ENCODE results near the gene DNAH7. TPM values are rescaled to one million over a fixed set of nuclear protein-coding genes. Genes with fewer than 3 reads are reported as not detected.

DNAH7 gene
- total and polyA plus RNA-seq, 9 of the 15 experiments (the other 6 are each of a cell fraction or from before 2014, with no cell fraction given), result 0.03 to 0.42 (median 0.18) TPM

- TF ChIP-seq U2AF2 (optimal IDR thresholded peaks at IDR 0.05; ENCODE audit: low read depth, low read length), result no peak
- no peak for TF ChIP-seq CBFB (CRISPR knock-in tag; IDR thresholded peaks at IDR 0.05)
- TF ChIP-seq MEIS2 (IDR thresholded peaks at IDR 0.05; ENCODE audit: partially characterized antibody), result peak; percentile 84
- TF ChIP-seq REST (IDR thresholded peaks at IDR 0.05; ENCODE audit: borderline replicate concordance), result 0 out of 2 replicates have a peak, but pooled peaks have one; percentile 12
- TF ChIP-seq REST (CRISPR knock-in tag; IDR thresholded peaks at IDR 0.05; ENCODE audit: low read depth), result no peak
- TF ChIP-seq TFAM (CRISPR knock-in tag; conservative IDR thresholded peaks at IDR 0.05), result no peak
- 0 out of 2 replicates have a peak, but pooled peaks have one; percentile 26 for TF ChIP-seq ATF7 (IDR thresholded peaks at IDR 0.05)
- no peak for TF ChIP-seq FOS (IDR thresholded peaks at IDR 0.05; ENCODE audit: extremely low read depth, insufficient read length)
- no peak for TF ChIP-seq RB1 (IDR thresholded peaks at IDR 0.05; ENCODE audit: low read depth)
- no peak for TF ChIP-seq FOXO4 (CRISPR knock-in tag; IDR thresholded peaks at IDR 0.05)
- TF ChIP-seq ZNF444 (CRISPR knock-in tag; IDR thresholded peaks at IDR 0.05), result no peak
- no peak for TF ChIP-seq ZBTB12 (CRISPR knock-in tag; IDR thresholded peaks at IDR 0.05)
- no peak for TF ChIP-seq RBM17 (IDR thresholded peaks at IDR 0.05; ENCODE audit: borderline replicate concordance, low read depth, low read length)
- peak; percentile 68 for TF ChIP-seq EGR1 (conservative IDR thresholded peaks at IDR 0.05)
- TF ChIP-seq EP300 (IDR thresholded peaks at IDR 0.05; ENCODE audit: low read length), result peak; percentile 76
- no peak for TF ChIP-seq NR2F6 (CRISPR knock-in tag; IDR thresholded peaks at IDR 0.05)
- TF ChIP-seq ZNF766 (CRISPR knock-in tag; conservative IDR thresholded peaks at IDR 0.05), result peak; percentile 65; the same call in 1 of the 2 replicates
- TF ChIP-seq ZNF311 (CRISPR knock-in tag; IDR thresholded peaks at IDR 0.05), result no peak
- TF ChIP-seq ETV5 (CRISPR knock-in tag; IDR thresholded peaks at IDR 0.05; ENCODE audit: low read depth), result 0 out of 2 replicates have a peak, but pooled peaks have one; percentile 22
- TF ChIP-seq SOX6 (IDR thresholded peaks at IDR 0.05), result peak; percentile 60; the same call in 1 of the 2 replicates
Measured at GRCh38 chr2:196101325-196101991, 32.8 kb upstream of the DNAH7 start (continued).

Data from K562 (cell line).